GM12878 (cell line): ENCODE results near the gene NOS1AP. TPM values are rescaled to one million over a fixed set of nuclear protein-coding genes. Genes with fewer than 3 reads are reported as not detected.

Source experiments
- ATAC-seq: fragments of 200-7000 bp; cut with Tn5 transposase; 3 replicates; pipeline ENCODE4 v1.9.1; 2020; ENCODE audit warnings: mild to moderate bottlenecking, moderate library complexity
- BruUV-seq: library from RNA; stranded (reverse); fragments of 400-500 nt; replicated peaks from 2 replicates; lab custom pipeline; 2021; lab: Mats Ljungman, UMichigan
- CTCF ChIA-PET: fragments of 300-600 bp; sonication (Branson Sonifier 250); formaldehyde crosslinking; extraction: SDS; loops from one replicate; lab custom pipeline; 2021; ENCODE audit warnings: inconsistent platforms; lab: Yijun Ruan, JAX
- POLR2A ChIA-PET: fragments of 350-600 bp; formaldehyde crosslinking; extraction: SDS; loops from one replicate; lab custom pipeline; 2021; ENCODE audit warnings: inconsistent platforms; lab: Charles Lee
- RAD21 ChIA-PET: fragments of 300-600 bp; sonication (Branson Sonifier 250); formaldehyde crosslinking; loops from one replicate; lab custom pipeline; 2023; ENCODE audit warnings: antibody characterized with exemption; ENCODE audit not compliant: unreplicated experiment; lab: Charles Lee
- SMC1A ChIA-PET: fragments of 300-600 bp; sonication (Branson Sonifier 250); formaldehyde crosslinking; loops from one replicate; lab custom pipeline; 2023; ENCODE audit not compliant: unreplicated experiment, uncharacterized antibody; lab: Charles Lee
- DNase-seq: peaks from one replicate; pipeline ENCODE4 v3.0.0-alpha.2; 2011; ENCODE audit warnings: low read depth, low spot score
- FAIRE-seq: peaks from 3 replicates; lab custom pipeline; 2011; peaks lifted over from hg19 to GRCh38; lab: Jason Lieb, UNC
- H2AFZ ChIP-seq: 2 replicates; pipeline ENCODE4 v1.6.0; 2011; ENCODE audit warnings: low read depth, low read length, control low read depth; ENCODE audit not compliant: control insufficient read depth
- H3K27ac ChIP-seq: 2 replicates; pipeline ENCODE4 v1.5.1; 2011; ENCODE audit warnings: control low read depth; ENCODE audit not compliant: control insufficient read depth, insufficient read depth
- H3K27me3 ChIP-seq, 2 experiments: replicated peaks in 1 of 2; 2 replicates each; pipeline versions ENCODE4 v1.6.0 to v1.6.1; 2011; ENCODE audit warnings: low read length in 1 of 2; ENCODE audit not compliant: control insufficient read depth in 2 of 2, insufficient read depth in 2 of 2
- H3K36me3 ChIP-seq, 2 experiments: 2 replicates each; pipeline ENCODE4 v1.5.1; 2011; ENCODE audit warnings: low read length in 1 of 2; ENCODE audit not compliant: control insufficient read depth in 2 of 2, insufficient read depth in 2 of 2
- H3K4me1 ChIP-seq: 2 replicates; pipeline ENCODE4 v1.6.1; 2011; ENCODE audit warnings: mild to moderate bottlenecking, low read length, moderate library complexity, mixed read lengths; ENCODE audit not compliant: control insufficient read depth, insufficient read depth
- H3K4me2 ChIP-seq: 2 replicates; pipeline ENCODE4 v1.6.0; 2011; ENCODE audit warnings: control low read depth; ENCODE audit not compliant: control insufficient read depth, insufficient read depth
- H3K4me3 ChIP-seq: fragments of 200-600 bp; sonication (generic); 2 replicates; pipeline ENCODE4 v1.5.1; 2016
- H3K79me2 ChIP-seq: 2 replicates; pipeline ENCODE4 v1.6.0; 2011; ENCODE audit warnings: low read length; ENCODE audit not compliant: control insufficient read depth, insufficient read depth
- H3K9ac ChIP-seq: 2 replicates; pipeline ENCODE4 v1.8.0; 2011; ENCODE audit warnings: low read length, control low read depth, mixed read lengths; ENCODE audit not compliant: control insufficient read depth, insufficient read depth
- H3K9me3 ChIP-seq: replicated peaks from 3 replicates; pipeline ENCODE4 v1.5.1; 2011; ENCODE audit warnings: mild to moderate bottlenecking, low read length; ENCODE audit not compliant: control insufficient read depth, insufficient read depth
- H4K20me1 ChIP-seq: 2 replicates; pipeline ENCODE4 v1.6.0; 2011; ENCODE audit not compliant: control insufficient read depth, insufficient read depth
- BACH1 ChIP-seq: fragments of 450-650 bp; IDR thresholded peaks from 2 replicates; pipeline ENCODE4 v1.6.1; 2017; ENCODE audit warnings: mild to moderate bottlenecking, borderline replicate concordance
- BMI1 ChIP-seq: fragments of 450-650 bp; IDR thresholded peaks from 2 replicates; pipeline ENCODE4 v1.6.1; 2016; ENCODE audit warnings: mild to moderate bottlenecking, moderate library complexity, borderline replicate concordance
- CHD2 ChIP-seq: IDR thresholded peaks from 2 replicates; pipeline ENCODE4 v1.6.1; 2011; ENCODE audit warnings: low read depth, low read length, improper control_type of control experiment, borderline replicate concordance
- EP300 ChIP-seq, 2 experiments: fragments of 150-350 bp in 1 of 2; IDR thresholded peaks; 2 replicates each; pipeline ENCODE4 v1.6.1; 2011 to 2012; ENCODE audit warnings: low read depth in 2 of 2, low read length in 2 of 2, borderline replicate concordance in 1 of 2, improper control_type of control experiment in 1 of 2, inconsistent platforms in 1 of 2; ENCODE audit not compliant: control insufficient read depth in 1 of 2
- HSF1 ChIP-seq: fragments of 150-350 bp; IDR thresholded peaks from 2 replicates; pipeline ENCODE4 v1.6.1; 2014; ENCODE audit warnings: mild to moderate bottlenecking, low read depth, low read length
- TAF1 ChIP-seq: IDR thresholded peaks from 2 replicates; pipeline ENCODE4 v1.6.1; 2011; ENCODE audit warnings: mild to moderate bottlenecking, low read depth, low read length, borderline replicate concordance
- WGBS: methylation state at CpG from one replicate; pipeline ENCODE4 v1.1.6; 2016; ENCODE audit warnings: low lambda C conversion rate; ENCODE audit not compliant: insufficient replicate concordance, insufficient coverage; ENCODE audit errors: missing lambda C conversion rate; 5-methylcytosine and 5-hydroxymethylcytosine counted together
- in situ Hi-C: fragments of 300-500 bp; cut with MboI; formaldehyde crosslinking; loops from 9 replicates; pipeline ENCODE4 v1.14.3; 2018; ENCODE audit warnings: mixed read lengths
- intact Hi-C: fragments of 100-400 bp; cut with micrococcal nuclease; formaldehyde crosslinking; loops from one replicate; pipeline ENCODE4 v1.14.2; 2022; ENCODE audit not compliant: unreplicated experiment
- polyA plus RNA-seq, 11 experiments: library from polyadenylated mRNA; depleted of rRNA in 4 of 11; unstranded in 6 of 11; stranded (reverse) in 5 of 11; fragments of >200 nt; fragmentation: Nextera tagmentation in 4 of 11; fragmentation: Illumina TruSeq in 1 of 11; extraction: Ambion mirVana in 4 of 11; extraction: Trizol in 1 of 11; gene quantifications; 1 replicate in 1 of 11; 2 replicates in 10 of 11; pipeline versions ENCODE4 v1.2.1 to v1.2.3, GENCODE V29; 2011 to 2016; ENCODE audit warnings: inconsistent platforms in 2 of 11, missing spikeins in 2 of 11, low read depth in 1 of 11
- total RNA-seq, 4 experiments: library from RNA; depleted of rRNA in 3 of 4; stranded (reverse); fragments of >200 nt in 3 of 4; fragmentation: Illumina TruSeq in 1 of 4; extraction: Trizol in 1 of 4; gene quantifications; 2 replicates each; pipeline versions ENCODE4 v1.2.1 to v1.2.3, GENCODE V29; 2013 to 2021
- TF ChIP-seq, protein P1 (sequence below): fragments of 450-650 bp; IDR thresholded peaks from 2 replicates; pipeline ENCODE4 v1.6.1; 2016; ENCODE audit warnings: mild to moderate bottlenecking, moderate library complexity, borderline replicate concordance
- TF ChIP-seq, protein P2 (sequence below): IDR thresholded peaks from 2 replicates; pipeline ENCODE4 v1.6.1; 2011; ENCODE audit warnings: borderline replicate concordance, low read depth, mild to moderate bottlenecking, moderate library complexity, mixed read lengths, low read length; ENCODE audit not compliant: insufficient read depth; ENCODE audit errors: extremely low read length
- TF ChIP-seq, protein P3 (sequence below): IDR thresholded peaks from 2 replicates; pipeline ENCODE4 v1.6.1; 2011; ENCODE audit warnings: mild to moderate bottlenecking, low read depth, low read length, moderate library complexity; ENCODE audit not compliant: insufficient replicate concordance

The NOS1AP gene
- total and polyA plus RNA-seq, 10 of the 15 experiments (the other 5 are each of a cell fraction or from before 2014, with no cell fraction given): 0.03 to 0.15 TPM; not detected in 8

GRCh38 chr1:162022626-162023025, 46.9 kb upstream of the NOS1AP start (continued):
- TF ChIP-seq, protein P1, sequence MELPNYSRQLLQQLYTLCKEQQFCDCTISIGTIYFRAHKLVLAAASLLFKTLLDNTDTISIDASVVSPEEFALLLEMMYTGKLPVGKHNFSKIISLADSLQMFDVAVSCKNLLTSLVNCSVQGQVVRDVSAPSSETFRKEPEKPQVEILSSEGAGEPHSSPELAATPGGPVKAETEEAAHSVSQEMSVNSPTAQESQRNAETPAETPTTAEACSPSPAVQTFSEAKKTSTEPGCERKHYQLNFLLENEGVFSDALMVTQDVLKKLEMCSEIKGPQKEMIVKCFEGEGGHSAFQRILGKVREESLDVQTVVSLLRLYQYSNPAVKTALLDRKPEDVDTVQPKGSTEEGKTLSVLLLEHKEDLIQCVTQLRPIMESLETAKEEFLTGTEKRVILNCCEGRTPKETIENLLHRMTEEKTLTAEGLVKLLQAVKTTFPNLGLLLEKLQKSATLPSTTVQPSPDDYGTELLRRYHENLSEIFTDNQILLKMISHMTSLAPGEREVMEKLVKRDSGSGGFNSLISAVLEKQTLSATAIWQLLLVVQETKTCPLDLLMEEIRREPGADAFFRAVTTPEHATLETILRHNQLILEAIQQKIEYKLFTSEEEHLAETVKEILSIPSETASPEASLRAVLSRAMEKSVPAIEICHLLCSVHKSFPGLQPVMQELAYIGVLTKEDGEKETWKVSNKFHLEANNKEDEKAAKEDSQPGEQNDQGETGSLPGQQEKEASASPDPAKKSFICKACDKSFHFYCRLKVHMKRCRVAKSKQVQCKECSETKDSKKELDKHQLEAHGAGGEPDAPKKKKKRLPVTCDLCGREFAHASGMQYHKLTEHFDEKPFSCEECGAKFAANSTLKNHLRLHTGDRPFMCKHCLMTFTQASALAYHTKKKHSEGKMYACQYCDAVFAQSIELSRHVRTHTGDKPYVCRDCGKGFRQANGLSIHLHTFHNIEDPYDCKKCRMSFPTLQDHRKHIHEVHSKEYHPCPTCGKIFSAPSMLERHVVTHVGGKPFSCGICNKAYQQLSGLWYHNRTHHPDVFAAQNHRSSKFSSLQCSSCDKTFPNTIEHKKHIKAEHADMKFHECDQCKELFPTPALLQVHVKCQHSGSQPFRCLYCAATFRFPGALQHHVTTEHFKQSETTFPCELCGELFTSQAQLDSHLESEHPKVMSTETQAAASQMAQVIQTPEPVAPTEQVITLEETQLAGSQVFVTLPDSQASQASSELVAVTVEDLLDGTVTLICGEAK: no peak
- TF ChIP-seq EP300 (IDR thresholded peaks at IDR 0.05; ENCODE audit: borderline replicate concordance in 1 of 2, control insufficient read depth in 1 of 2, low read depth in 2 of 2, low read length in 2 of 2): no peak
- TF ChIP-seq CHD2: no peak
- no peak for TF ChIP-seq BACH1

DNA sequence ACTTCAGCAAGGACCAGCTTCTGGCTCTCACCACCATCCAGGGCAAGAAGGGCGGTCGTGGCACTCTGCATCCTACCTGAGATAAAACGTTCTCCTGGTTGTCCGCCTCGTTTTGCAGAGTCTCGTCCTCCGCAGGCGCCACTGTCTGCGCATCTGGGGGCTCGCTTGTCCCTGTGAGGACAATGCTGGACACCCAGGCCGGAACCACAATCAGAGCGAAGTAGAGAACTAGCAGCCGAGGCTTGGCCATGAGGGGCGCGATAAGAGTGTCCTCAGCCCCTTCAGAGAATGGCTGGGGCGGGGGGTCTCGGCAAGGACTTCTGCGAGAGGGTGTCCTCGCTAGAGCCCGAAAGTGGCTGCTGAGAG, 46.3 kb upstream of the NOS1AP start:
- in situ Hi-C loops: no loop called here
- H3K4me2 ChIP-seq: peak overlapping the region; percentile 69
- TF ChIP-seq, protein P2, sequence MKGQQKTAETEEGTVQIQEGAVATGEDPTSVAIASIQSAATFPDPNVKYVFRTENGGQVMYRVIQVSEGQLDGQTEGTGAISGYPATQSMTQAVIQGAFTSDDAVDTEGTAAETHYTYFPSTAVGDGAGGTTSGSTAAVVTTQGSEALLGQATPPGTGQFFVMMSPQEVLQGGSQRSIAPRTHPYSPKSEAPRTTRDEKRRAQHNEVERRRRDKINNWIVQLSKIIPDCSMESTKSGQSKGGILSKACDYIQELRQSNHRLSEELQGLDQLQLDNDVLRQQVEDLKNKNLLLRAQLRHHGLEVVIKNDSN: no peak
- TF ChIP-seq HSF1 (no peak), TAF1 (no peak), BMI1 (no peak)
- TF ChIP-seq, protein P3, sequence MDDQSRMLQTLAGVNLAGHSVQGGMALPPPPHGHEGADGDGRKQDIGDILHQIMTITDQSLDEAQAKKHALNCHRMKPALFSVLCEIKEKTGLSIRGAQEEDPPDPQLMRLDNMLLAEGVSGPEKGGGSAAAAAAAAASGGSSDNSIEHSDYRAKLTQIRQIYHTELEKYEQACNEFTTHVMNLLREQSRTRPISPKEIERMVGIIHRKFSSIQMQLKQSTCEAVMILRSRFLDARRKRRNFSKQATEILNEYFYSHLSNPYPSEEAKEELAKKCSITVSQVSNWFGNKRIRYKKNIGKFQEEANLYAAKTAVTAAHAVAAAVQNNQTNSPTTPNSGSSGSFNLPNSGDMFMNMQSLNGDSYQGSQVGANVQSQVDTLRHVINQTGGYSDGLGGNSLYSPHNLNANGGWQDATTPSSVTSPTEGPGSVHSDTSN: no peak

More for the DNA sequence above, 46.3 kb upstream of the NOS1AP start:
- RAD21 ChIA-PET: no interaction called here
- Histone ChIP-seq H3K9me3 (no peaks in the 10 kb centered on the region; the same call in 1 of the 3 replicates), H3K27ac (no peak overlapping the region), H3K36me3 (no peaks in the 10 kb centered on the region), H3K4me3 (peak overlapping the region; percentile 37; the same call in 1 of the 2 replicates), H3K27me3 (peaks cover 6 to 7% of the 10 kb centered on the region in 2 experiments; a peak in 3 of 4 replicates), H2AFZ (no peak overlapping the region), H3K9ac (no peak overlapping the region), H3K4me1 (no peaks in the 10 kb centered on the region), H3K79me2 (no peaks in the 10 kb centered on the region), H4K20me1 (no peaks in the 10 kb centered on the region)
- SMC1A ChIA-PET: no interaction called here
- 59% methylated on average over 20 of the region's 20 CpGs for WGBS
- ATAC-seq (no peak), FAIRE-seq (no peak), DNase-seq (no peak)
- BruUV-seq: no TSS peak
- CTCF ChIA-PET: interaction anchor here (1.8 to 2.1 kb wide), 2 partner anchors 14 to 231 kb away, joined by 6 to 9 read pairs; no protein-coding TSS in a partner anchor
- intact Hi-C loops: no loop called here
- POLR2A ChIA-PET: no interaction called here
